ENCODE results near the gene SH3BP1.

SH3BP1 gene

GRCh38 chr22:37658133-37659065 is 18.9 kb downstream of the SH3BP1 start, which contains the start of gene PDXP:
Gene PDXP, plus strand, starts transcription at chr22:37658723. Its CDS starts 60 bp downstream, at chr22:37658783.
- in situ Hi-C loops (cut with MboI; ENCODE audit: low sequenced_read_pairs): no loop called here

GRCh38 chr22:37659066-37659896 is 19.8 kb downstream of the SH3BP1 start:
- in situ Hi-C loops (cut with MboI; ENCODE audit: low sequenced_read_pairs): no loop called here

- in situ Hi-C loops (cut with MboI; ENCODE audit: low sequenced_read_pairs): no loop called here
These were observed 20.6 kb downstream of the SH3BP1 start for GRCh38 chr22:37659897-37660708.

DNA sequence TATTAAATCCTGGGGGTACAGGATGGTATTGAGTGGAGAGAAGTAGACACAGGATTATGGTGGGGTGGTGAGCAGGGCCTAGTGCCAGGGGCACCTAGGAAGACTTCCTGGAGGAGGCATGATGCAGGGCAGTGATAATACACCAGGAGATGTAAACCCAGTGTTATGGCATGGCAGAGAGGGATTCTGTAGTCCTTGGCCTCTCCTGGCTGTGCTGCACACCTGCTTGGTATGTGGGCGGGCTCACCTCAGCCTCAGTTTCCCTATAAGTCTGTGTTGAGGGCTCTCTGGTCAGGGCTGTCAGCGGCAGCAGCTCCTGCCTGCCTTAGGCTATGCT is 21.2 kb downstream of the SH3BP1 start:
- in situ Hi-C loops (cut with MboI; ENCODE audit: low sequenced_read_pairs): no loop called here

DNA sequence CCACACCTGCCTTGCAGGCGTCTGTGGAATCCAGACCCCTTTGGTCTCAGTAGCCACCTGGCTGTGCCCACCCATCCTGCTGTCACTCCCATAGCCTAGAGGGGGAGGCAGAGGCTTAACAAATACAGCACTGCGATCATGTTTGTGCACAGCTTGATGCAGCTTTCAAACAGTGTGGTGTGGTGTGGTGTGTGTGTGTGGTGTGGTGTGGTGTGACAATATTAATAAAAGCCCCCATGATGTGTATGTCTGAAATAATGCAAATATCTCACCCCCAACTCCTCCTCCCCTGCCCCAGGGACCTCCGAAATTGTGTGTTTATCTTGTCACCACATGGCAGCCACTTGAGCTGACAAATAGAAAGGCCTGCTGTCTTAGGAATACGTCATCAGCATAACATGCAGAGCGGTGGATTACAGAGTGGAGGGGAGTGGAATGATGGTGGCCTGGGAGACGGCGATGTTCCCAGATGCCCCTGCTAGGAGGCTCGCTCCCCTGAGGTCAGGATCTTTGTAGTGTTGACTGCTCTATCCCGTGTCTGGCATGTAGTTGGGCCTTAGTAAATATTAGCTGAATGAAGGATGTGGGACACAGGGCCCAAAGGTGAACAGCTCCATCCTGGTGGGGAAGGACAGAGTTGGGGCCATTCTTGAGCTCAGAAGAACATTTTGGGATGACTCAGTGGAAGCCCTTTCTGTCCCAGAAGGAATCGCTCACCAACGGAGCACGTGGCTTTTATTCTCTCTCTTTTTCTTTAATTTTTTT is 21.9 kb downstream of the SH3BP1 start:
- in situ Hi-C loops (cut with MboI; ENCODE audit: low sequenced_read_pairs): no loop called here

GRCh38 chr22:37662039-37662438 is 22.6 kb downstream of the SH3BP1 start:
- in situ Hi-C loops (cut with MboI; ENCODE audit: low sequenced_read_pairs): no loop called here

- in situ Hi-C loops (cut with MboI; ENCODE audit: low sequenced_read_pairs): no loop called here
These were observed 24.2 kb downstream of the SH3BP1 start for GRCh38 chr22:37663521-37664140.

DNA sequence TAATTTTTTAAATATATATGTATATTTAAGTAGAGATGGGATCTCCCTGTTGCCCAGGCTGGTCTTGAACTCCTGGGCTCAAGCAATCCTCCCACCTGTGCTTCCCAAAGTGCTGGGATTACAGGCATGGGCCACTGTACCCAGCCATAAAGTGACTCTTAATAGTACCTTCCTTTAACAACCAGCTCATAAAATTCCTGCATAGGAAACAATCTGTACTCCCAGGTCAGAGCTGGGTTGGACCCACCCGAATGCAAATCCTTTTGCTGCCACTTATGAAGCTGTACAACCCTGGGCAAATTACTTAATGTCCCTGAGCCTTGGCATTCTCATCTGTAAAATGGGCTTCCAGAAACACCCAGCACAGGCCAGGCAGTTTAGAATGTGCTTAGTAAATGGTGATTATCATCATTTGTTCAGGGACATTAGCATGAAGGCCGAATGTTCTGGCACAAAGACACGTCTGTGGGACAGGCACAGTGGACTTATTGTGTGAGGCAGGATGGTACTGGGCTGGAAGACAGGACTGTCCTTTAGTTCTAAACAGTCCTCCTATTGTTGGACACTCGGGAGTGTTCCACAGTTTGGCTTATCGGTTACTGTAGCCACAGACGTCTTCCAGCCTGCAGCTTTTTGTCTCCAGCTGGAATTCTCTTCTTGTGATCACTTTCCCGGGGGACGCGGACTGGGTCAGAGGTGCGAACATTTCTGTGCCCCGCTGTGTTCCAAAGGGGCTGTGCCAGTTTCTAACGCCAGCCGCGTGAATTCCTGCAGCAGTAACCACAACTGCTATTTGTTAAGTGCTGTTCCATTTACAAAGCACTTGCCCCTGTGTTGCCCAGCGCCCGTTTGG is 25.0 kb downstream of the SH3BP1 start:
- in situ Hi-C loops (cut with MboI; ENCODE audit: low sequenced_read_pairs): no loop called here

- in situ Hi-C loops (cut with MboI; ENCODE audit: low sequenced_read_pairs): no loop called here
These were observed 26.0 kb downstream of the SH3BP1 start for GRCh38 chr22:37665487-37665886.

DNA sequence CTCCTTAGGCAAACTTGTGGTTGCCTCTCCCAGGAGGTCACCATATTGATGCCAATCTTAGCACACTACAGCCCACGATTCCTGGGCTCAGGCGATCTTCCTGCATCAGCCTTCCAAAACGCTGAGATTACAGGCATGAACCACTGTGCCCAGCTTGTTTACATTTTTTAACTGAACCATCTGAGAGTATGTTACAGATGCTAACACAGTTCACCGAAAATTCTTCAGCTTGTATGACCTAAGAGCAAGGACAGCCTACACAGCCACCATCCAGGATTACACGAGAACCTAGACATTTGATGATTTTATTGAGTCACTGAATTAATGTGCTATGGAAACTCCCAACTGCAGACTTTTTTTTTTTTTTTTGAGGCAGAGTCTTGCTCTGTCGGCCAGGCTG is 30.1 kb downstream of the SH3BP1 start:
- in situ Hi-C loops (cut with MboI; ENCODE audit: low sequenced_read_pairs): no loop called here

DNA sequence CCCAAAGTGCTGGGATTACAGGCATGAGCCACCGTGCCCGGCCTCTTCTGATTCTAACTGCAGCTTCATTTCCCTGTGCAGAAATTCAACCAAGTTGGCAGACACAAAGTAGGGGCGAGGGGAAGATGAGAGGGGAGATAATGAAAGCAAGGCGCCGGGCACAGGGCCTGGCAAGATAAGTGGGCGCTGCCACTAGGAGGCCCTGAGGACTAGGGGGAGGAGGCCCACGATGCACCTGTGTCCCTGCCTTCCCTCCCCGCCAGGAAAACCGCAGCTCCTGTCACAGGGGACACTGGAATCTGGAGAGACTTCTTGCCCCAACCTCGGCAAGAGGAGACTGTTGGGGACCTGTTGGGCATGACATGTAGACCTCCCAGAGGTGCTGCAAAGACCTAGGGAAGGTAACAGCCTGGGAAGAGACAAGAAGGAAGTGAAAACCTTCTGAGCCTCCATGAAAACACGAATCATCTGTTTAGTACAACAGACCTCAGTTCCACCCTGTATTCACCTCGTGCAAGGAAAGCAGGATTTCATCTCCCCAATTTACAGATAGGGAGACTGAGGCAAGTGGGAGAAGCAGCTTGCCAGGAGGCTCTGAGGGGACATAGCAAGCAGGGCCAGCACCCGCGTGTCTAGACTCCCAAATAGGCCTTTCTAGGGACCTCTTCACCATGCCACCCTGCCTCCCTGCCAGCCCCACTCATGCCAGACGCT is 32.9 kb downstream of the SH3BP1 start:
- in situ Hi-C loops (cut with MboI; ENCODE audit: low sequenced_read_pairs): no loop called here

GRCh38 chr22:37672920-37673455 is 33.5 kb downstream of the SH3BP1 start:
- in situ Hi-C loops (cut with MboI; ENCODE audit: low sequenced_read_pairs): no loop called here

DNA sequence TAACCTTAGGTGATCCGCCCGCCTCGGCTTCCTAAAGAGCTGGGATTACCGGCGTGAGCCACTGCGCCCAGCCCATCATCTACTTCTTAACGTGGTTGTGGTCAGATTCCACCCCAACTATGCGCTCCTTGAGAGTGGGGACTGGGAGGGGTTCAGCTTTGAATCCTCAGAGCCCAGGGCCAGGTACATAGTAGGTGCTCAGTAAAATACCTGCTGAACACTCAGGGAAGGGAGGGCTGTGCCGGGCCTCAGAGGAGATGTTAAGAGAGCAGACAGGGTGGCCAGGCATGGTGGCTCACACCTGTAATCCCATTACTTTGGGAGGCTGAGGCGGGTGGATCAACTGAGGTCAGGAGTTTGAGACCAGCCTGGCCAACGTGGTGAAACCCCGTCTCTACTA is 34.8 kb downstream of the SH3BP1 start:
- in situ Hi-C loops (cut with MboI; ENCODE audit: low sequenced_read_pairs): no loop called here

DNA sequence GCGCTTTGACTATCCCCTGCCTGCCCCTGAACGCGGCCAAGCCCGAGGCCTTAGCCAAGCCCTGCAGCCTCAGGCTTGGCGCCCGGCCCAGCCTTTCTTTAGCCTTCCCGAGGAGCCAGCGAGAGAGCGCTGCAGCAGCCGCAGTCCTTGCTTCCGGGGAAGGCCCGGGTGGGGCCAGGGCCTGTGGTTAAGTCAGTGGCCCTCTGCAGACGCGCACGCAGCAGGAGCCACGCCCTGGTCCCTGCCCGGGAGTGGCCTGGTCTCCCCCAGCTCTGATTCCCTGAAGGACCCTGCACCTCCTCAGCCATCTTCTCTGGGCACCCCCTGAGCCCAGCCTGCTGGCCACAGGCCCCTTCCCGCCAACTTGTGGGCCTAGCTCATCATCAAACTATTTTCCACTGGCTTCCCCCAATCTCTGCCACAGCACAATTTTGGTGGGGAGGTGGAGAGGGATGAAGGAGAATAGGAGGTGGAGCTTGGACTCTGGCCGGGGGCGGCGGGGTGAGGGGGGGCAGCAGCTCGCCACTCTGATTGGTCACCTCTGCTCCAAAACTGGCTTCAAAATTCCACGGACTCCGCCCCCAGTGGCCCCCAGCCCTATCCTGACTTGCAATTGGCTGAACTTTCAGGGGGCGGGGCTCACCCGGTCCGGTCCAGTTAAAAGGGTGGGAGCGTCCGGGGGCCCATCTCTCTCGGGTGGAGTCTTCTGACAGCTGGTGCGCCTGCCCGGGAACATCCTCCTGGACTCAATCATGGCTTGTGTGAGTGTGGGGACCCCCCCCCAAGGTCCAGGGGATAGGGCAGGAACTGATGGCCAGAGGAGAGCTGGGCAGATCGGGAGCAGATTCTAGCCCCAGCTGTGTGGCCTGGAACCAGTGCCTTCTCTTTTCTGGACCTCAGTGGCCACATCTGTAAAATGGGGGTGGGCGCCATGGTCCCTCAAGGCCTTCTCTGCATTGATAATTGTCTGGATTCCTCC is 35.8 kb downstream of the SH3BP1 start, which contains the start of gene LGALS1:
TSS of gene LGALS1 (plus strand) at position 686 of the 979 bp plus-strand sequence. CDS start at position 753, 67 bp downstream.
- in situ Hi-C loops (cut with MboI; ENCODE audit: low sequenced_read_pairs): no loop called here

DNA sequence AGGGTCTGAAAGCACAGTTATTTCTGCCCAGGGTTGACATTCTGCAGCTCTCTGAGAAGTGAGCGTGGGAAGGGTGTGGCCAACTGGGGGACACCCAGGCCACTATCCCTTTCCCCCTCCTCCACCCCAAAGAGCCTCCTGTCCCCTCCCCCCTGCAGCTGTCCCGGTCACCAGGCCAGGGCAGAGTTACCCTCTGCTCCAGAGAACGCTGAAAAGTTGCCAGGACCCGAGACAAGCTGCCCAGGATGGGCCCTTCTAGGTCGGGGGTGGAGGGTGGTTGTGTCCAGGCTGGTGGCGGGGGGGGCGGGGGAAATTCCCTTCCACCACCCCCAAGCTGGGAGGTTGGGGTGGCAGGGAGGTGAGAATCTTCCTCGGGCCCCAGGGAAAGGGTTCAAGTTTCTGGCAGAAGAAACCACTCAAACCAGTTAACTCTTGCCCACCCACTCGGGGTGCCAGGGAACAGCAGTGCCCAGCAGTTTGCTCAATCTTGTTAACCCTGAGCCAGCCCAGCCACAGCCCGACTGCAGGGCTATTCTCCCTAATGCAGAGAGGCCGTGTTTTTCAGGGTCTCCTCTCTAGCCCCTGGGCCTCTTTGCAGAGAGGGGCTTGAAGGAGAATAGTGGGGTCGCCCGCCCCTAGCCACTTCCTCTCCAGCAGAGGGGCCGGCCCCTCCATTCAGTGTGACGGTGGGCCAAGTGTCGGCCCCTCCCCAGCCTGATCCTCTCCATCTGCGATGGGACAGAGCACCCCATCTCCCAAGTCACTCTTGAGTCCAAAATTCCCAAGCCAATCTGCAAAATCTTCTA is 36.7 kb downstream of the SH3BP1 start:
- in situ Hi-C loops (cut with MboI; ENCODE audit: low sequenced_read_pairs): no loop called here

Data from hTERT RPE-1 (cell line).